HG03571 (cell line): ENCODE data around the gene HES2.
"Not testable (repeated sequence)": the region's sequence is repeated elsewhere in the genome, so short reads cannot be mapped to it uniquely, and the experiment has no call there.

Source experiments
- ATAC-seq: cut with Tn5 transposase; IDR thresholded peaks from one replicate; pipeline ENCODE4 v1.9.1; 2021; ENCODE audit not compliant: unreplicated experiment

HES2 gene

DNA sequence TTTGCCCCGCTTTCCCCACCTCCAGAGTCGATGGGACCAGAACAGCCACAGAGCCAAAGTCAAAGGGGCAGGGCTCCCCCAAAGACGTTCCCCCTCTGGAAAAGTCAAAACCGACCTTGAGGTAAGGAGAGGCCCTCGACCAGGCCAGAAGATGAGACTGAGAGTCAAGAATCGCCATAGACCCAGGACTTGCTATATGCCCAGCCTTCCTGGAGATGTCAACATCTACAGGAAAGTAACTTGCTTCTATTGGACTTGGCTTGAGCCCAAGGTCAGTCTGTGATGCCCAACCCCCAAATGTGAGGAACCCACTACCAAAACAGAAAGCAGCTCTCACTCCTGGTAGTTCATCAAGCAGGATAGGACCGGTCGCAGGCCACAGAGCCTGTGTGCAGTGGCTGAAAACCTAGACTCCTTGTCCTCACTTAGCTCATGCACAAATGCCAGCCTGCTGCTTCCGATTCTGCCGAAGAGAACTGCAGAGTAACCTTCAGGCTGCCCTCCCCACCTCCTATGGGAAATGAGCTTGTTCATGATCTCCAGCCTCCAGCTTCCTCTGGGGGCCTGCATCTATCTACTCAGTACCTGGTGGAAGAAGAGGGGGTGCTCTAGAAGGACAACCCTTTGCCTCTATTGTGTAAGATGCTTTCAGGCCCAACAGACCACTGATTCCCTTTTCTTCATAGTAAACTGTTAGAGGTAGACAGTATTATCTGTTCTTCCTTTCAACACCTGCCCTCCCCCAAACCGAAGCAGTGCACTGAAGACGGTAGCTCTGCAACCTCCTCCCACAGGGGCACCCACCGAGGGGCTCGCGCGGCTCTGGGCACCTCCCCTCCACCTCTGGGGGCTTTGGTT, 27.5 kb downstream of the HES2 start:
- ATAC-seq, result no peak

DNA sequence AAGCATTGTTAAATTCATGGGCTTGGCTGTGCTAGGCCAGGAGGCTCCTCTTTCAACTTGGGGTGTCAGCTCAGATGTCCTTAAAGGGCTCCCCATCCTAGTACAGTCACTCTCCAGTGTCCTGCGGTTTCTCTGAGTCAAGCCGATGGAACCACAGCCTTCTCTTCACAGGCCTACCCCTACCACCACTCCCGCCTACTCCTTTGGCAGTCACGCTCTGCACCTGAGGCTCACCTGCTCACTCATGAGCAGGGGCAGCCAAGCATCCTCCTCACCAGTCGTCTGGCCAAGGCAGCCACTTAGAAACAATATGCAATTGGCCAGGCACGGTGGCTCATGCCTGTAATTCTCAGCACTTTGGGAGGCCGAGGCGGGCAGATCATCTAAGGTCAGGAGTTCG, 29.7 kb downstream of the HES2 start:
- ATAC-seq, result no peak

DNA sequence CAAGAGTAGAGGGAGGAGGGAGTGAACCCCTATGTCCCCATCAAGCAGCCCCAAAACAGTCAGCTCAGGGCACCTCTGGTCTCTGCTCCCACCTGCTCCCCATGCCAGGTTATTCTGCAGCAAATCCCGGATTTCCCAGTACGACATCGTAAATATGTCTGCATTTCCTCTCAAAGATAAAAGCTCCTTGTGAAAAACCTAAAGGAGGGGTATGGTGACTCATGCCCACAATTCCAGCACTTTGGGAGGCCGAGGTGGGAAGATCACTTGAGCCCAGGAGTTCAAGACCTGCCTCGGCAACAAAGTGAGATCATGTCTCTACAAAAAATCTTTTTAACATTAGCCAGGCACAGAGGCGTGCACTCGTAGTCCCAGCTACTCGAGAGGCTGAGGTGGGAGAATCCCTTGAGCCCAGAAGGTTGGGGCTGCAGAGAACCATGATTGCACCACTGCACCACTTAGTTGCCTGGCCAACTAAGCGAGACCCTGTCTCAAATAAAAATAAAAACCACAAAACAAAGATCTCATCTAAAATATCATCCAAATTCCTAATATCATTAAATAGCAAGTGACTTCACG, 33.3 kb downstream of the HES2 start:
- ATAC-seq, result no peak

DNA sequence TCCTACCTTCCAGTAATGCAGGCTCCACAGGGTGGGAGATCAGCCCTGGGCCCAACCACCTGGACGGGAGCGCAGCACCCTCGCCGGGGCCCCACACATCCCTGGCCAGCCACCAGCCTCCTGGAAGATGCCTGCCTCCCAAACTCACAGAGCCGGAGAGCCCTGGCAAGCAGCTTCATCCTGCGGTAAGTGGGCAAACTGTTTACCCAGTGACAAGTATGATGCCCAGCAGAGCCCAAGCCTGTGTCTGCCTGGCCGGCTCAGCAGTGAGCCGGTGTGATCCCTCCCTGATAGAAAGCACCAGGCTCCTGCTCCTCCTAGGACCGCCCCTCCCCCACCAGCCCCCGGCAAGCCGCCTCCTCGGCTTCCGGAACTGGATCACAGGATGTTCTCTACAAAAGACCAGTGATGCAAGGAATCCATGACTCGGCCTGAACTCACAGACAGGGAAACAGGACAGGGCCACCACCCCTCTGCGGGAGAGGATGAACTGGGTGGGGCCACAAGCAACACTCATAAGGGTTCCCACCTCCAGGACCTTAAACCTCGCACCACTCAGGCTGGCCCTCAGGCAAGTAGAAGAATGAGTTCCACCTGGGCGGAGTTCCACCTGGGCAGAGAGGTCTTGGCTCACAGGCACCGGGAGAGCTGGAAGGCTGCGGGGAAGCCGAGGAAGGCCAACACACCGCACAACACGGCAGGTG, 34.1 kb downstream of the HES2 start:
- no peak for ATAC-seq

DNA sequence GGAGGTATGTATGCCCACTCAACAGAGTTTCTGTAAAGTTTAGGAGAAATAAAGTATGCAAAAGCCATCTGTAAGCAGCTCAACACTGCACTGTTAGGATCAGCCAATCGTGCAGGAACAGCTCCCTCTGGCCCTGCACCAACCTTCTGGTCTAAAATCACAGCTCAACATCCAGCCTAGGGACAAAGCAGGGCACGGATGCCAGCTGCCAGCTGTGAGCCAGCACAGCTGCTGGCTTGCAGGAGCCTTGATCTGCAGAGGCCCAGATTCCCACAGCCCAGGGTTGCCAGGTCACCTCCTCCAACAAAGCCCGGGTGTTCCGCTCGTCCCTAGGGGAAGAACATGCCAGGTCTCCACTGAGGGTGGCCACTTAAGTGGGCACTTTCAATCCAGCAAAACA, 34.8 kb downstream of the HES2 start:
- ATAC-seq, result no peak

DNA sequence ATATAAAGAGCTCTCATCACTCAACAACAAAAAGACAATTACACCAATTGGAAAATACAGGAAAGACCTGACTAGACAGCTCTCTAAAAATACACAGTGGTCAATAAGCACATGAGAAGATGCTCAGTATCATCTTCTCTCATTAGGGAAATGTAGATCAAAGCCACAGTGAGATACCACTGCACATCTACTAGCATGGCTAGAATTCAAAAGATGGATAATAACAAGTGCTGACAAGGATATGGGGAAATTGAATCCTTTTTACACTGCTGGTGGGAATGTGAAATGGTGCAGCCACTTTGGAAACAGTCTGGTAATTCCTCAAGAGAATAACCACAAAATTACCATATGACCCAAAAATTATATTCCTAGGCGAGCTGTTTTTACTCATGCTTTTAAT, 35.6 kb downstream of the HES2 start:
- no peak for ATAC-seq

DNA sequence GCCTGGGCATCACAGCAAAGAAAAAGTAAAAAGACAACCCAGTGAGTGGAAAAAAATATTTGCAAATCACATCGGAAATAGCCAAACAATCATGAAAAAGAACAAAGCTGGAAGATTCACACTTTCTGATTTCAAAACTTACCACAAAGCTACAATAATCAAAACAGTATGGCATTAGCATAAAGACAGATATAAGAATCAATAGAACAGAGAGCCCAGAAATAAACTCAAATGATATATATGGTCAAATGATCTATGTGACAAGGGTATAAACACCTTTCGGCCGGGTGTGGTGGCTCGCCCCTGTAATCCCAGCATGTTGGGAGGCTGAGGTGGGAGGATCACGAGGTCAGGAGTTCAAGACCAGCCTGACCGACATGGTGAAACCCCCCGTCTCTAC, 39.7 kb downstream of the HES2 start:
- ATAC-seq, result no peak

DNA sequence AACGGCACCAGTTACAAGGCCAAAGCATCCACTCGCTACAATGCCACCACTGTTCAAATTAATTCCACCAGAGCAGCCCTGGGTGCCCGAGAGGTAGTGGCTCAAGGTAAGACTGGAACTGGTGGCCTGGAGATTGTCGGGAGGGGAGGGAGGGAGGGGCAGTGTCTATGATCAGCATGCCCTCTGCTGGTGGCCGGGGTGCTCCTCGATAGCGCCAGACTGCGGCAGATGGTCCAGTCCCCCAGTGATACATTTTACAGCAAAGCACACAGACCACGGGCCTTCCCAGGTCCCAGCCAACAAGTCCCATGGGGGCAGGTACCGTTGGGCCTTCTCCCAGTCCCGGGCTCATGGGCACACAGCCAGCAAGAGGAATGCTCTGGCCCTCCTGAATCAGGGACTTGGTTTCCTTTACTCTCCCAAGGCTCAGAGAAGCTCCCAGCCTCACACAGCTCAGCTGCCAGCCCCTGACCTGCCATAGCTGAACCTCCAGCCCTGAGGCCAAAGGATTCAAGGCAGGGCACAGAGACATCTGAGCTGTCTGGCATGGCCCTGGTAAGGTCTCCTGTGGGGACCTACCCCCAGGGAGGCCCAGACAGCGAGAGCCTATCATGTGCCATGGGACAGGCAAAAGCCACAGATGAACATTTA, 41.5 kb downstream of the HES2 start:
- ATAC-seq, result no peak

DNA sequence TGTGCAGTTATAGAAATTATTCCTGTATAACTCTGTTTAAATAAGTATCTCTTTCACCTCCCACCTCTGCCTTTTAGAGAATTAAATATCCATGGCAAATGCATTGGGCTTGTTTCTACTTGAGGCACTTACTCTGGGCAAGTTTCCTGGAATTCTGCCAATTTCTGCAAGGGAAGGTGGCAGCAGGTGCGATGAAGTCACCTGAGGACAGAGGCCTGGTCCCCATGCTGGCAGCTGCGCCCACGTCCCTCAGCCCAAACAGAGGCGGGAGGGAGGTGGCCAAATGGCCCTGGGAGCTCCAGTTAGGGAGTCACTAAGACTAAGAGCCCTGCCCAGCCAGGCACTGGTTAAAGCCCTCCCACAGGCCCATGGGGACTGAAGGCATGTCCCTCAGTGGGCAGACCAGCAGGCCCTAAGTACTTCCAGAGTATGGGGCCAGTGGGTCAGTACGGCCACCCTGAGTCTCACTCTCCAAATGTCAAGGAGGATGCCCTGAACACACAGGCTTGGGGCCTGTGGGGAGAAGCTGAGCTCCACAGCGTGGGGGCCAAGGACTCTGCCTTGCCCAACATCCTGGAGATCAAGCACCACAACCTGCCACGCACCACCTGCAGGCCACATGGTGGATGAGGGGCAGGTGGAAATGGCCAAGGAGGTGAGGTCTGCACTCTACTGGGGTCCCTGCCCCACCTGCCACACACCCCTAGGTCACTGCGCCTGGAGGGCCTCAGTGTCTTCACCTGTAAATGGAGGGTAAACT, 45.6 kb downstream of the HES2 start:
- ATAC-seq, result no peak

DNA sequence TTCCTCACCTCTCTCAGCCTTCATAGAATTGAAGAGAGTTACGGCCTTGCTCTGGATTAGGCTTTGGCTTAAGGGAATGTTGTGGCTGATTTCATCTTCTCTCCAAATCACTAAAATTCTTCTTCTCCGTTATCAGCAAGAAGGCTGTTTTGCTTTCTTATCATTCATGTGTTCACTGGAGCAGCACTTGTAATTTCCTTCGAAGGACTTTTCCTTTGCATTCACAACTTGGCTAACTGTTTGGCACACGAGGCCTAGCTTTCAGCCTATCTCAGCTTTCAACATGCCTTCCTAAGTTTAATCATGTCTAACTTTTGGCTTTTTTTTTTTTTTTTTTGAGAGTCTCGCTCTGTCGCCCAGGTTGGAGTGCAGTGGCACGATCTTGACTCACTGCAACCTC, 47.5 kb downstream of the HES2 start:
- not testable (repeated sequence) for ATAC-seq

DNA sequence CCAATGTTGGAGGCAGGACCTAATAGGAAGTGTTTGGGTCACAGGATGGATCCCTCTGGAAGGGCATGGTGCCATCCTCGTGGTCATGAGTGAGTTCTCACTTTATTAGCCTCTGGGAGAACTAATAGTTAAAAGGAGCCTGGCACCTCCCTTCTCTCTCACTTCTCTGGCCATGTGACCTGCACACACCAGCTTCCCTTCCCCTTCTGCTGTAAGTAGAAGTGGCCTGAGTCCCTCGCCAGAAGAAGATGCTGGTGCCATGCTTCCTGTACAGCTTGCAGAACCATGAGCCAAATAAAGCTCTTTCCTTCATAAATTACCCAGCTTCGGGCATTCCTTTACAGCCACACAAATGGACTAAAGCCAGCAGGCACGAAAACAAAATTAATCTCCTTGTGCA, 49.7 kb downstream of the HES2 start:
- ATAC-seq, result no peak

DNA sequence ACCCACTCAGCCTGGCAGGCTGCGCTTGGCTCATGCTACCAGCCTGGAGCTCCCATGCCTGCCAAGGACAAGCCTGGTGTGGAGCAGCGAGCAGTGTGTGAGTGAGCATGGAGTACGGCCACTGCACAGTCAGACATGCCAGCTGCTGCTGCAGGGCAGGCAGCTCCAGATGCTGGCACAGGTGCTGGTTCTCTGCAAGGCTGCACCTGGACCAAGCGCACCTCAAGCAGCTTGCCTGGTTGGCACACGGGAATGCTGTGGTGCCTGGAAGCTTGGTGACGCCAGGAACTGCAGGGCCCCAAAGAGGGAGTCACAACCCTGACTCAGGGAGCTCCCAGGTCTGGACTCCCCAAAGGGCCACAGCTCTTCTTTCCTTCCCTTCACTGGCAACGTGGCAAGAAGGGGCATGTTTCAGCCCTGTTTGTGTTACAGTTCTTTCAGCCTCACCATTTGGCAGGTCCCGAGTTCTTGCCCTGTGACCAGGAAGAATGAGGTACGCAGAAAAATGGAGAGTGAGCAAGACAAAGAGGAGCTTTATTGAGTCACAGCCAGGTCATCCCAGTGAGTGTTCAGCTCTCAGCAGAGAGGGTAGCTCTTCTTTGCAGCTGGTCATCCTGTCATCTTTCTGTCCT, 52.2 kb downstream of the HES2 start:
- no peak for ATAC-seq

DNA sequence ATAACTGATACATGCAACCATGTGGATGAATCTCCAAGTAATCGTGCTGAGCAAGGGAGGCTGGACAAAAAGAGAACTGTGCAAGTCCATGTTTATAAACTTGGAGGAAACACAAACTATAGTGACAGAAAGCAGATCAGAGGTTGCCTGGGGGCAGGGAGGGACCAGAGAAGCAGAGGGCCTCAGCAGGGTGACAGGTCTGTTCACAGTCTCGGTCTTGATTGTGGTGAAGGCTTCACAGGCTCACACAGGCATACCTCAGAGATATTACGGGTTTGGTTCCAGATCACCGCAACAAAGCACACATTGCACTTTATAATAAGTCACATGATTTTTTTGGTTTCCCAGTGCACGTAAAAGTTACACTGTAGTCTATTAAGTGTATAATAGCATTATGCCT, 54.7 kb downstream of the HES2 start:
- no peak for ATAC-seq

DNA sequence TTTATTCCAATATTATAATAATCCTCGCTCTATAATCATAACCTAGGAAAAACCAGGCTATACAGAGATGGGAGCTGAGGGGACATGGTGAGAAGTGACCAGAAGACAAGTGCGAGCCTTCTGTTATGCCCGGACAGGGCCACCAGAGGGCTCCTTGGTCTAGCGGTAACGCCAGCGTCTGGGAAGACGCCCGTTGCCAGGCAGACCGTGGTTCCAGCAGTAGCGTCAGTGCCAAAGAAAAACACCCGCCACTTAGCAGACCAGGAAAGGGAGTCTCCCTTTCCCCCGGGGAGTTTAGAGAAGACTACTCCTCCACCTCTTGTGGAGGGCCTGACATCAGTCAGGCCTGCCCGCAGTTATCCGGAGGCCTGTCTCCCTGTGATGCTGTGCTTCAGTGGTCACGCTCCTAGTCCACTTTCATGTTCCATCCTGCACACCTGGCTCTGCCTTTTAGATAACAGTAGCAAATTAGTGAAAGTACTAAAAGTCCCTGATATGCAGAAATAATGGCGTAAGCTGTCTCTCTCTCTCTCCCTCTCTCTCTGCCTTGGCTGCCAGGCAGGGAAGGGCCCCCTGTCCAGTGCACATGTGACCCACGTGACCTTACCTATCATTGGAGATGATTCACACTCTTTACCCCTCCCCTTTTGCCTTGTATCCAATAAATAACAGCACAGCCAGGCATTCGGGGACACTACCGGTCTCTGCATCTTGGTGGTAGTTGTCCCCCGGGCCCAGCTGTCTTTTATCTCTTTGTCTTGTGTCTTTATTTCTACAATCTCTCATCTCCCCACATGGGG, 56.4 kb downstream of the HES2 start:
- ATAC-seq, result not testable (repeated sequence)
